ENCODE results near the gene TAPBP.
"Not testable (repeated sequence)": the region's sequence is repeated elsewhere in the genome, so short reads cannot be mapped to it uniquely, and the experiment has no call there.

Gene TAPBP

GRCh38 chr6:33292996-33293682 lies 20.7 kb downstream of the TAPBP start:
- TF ChIP-seq CTCF (IDR thresholded peaks at IDR 0.05; ENCODE audit: low read depth, low read length): no peak
- H3K4me3 ChIP-seq (ENCODE audit: low read depth, low read length): no peak overlapping the region

DNA sequence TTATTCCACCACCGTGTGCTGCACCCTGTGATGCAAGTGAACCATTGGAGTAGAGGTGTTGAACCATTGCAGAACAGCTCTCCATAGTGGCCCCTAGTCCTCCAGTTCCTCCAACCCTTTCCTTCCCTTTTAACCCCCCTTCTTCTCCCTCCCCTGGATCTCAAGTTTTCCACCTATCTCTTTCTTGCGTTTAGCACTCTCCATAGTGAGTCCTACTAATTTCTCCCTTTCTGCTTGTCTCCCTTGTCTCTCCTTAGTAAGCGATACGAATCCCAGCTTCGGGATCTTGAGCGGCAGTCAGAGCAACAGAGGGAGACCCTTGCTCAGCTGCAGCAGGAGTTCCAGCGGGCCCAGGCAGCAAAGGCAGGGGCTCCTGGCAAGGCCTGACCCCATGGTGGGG lies 23.4 kb downstream of the TAPBP start:
- H3K4me3 ChIP-seq (ENCODE audit: low read depth, low read length): peak overlapping the region; percentile 98
- no peak for TF ChIP-seq CTCF (IDR thresholded peaks at IDR 0.05; ENCODE audit: low read depth, low read length)

DNA sequence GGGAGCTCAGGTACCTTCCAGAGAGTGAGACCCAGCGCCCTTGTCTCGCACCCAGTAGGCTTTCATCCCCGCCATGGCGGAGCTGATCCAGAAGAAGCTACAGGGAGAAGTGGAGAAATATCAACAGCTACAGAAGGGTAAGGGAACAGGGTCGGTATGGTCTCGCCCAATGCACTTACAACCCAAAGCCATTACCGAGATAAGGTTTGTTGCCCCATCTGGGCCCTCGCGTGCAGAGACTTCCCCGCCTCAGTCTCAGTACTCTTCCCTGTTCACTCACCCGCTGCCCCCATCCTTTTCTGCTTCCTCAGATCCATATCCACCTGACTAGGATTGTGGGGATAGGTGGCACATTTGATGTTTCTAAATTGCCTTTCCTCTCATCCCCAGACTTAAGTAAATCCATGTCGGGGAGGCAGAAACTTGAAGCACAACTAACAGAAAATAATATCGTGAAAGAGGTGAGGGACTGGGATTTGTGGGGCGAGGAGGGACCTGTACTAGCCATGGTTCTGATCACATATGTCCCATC lies 24.0 kb downstream of the TAPBP start:
- TF ChIP-seq CTCF (IDR thresholded peaks at IDR 0.05; ENCODE audit: low read depth, low read length): no peak
- H3K4me3 ChIP-seq (ENCODE audit: low read depth, low read length): peak overlapping the region; percentile 98

GRCh38 chr6:33288921-33289783 lies 24.7 kb downstream of the TAPBP start, which contains the start of the genes PFDN6 and WDR46:
Gene PFDN6 (plus strand): TSS chr6:33289601. CDS start chr6:33289857, 256 bp downstream.
Gene WDR46 (minus strand): TSS chr6:33289239. CDS start chr6:33289170, 69 bp downstream.
- peak within 1 kb of the TSS; percentile 98 for H3K4me3 ChIP-seq (ENCODE audit: low read depth, low read length)
- TF ChIP-seq CTCF (IDR thresholded peaks at IDR 0.05; ENCODE audit: low read depth, low read length): no peak

DNA sequence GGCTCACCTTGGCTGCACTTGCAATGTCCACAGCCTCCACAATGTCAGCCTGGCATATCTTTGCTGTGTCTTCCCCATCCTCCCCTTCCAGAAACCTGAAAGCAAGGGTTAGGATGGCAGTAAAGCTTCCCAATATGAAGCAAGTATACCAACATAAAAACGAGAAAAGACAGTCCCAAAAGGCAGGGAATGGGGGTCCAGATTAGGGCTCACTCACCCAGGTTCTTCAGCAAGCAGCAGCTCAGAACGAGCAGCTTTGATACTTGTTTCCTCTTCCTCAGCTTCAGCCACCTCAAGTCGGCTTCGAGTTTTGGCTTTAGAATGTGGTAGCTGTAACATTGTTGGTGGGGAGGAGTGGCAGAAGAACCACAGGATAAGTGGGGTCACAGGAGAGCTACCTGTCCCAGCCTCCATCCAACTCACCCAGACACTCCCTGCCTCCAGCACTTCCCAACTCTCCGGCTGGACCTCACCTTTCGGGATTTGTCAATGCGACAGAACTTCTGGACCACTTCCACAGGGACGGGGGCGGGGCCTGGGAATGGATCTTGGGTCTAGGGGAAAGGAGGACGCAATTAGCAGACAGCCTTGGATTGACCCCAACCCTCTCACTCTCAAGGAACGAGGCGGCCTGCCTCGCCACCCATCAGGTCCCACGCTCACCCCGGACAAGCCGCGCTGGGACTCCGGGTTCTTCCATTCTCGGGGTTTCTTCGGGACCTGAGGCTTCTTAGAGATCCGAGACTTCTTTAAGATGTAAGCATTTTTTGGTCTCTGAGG lies 25.5 kb downstream of the TAPBP start:
- TF ChIP-seq CTCF (IDR thresholded peaks at IDR 0.05; ENCODE audit: low read depth, low read length): no peak
- H3K4me3 ChIP-seq (ENCODE audit: low read depth, low read length): peak overlapping the region; percentile 98

- H3K4me3 ChIP-seq (ENCODE audit: low read depth, low read length): no peak overlapping the region
- no peak for TF ChIP-seq CTCF (IDR thresholded peaks at IDR 0.05; ENCODE audit: low read depth, low read length)
Measured at GRCh38 chr6:33286946-33287914, 26.6 kb downstream of the TAPBP start.

DNA sequence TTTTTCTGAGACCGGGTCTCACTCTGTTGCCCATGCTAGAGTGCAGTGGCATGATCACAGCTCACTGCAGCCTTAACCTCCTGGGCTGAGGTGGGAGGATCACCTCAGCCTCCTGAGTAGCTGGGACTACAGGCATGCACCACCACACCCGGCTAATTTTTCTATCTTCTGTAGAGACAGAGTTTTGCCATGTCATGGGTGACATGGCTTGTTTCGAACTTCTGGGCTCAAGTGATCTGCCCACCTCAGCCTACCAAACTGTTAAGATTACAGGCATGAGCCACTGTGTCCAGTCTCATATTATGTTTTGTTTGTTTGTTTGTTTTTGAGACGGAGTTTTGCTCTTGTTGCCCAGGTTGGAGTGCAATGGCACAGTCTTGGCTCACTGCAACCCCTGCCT lies 28.7 kb downstream of the TAPBP start:
- not testable (repeated sequence) for H3K4me3 ChIP-seq (ENCODE audit: low read depth, low read length)
